CD4-positive, alpha-beta T cell (primary cell): ENCODE data around the gene MED31. TPM values are rescaled to one million over a fixed set of nuclear protein-coding genes. Genes with fewer than 3 reads are reported as not detected.

Experiments
- ATAC-seq: fragments of 200-7000 bp; cut with Tn5 transposase; one replicate; pipeline ENCODE4 v1.10.0; 2022; ENCODE audit warnings: mild to moderate bottlenecking; ENCODE audit not compliant: poor library complexity
- CTCF ChIA-PET: fragments of 350-600 bp; sonication (Branson Sonifier 250); formaldehyde crosslinking; loops from one replicate; lab custom pipeline; 2021; ENCODE audit warnings: antibody characterized with exemption, inconsistent platforms; lab: Charles Lee
- POLR2A ChIA-PET: fragments of 350-600 bp; sonication (Branson Sonifier 250); formaldehyde crosslinking; loops from one replicate; lab custom pipeline; 2021; ENCODE audit warnings: antibody characterized with exemption, inconsistent platforms; lab: Charles Lee
- DNase-seq, 14 experiments: peaks; one replicate each; pipeline ENCODE4 v3.0.0-alpha.2; 2013 to 2020; ENCODE audit warnings: mixed read lengths in 2 of 14
- H3K27ac ChIP-seq, 2 donors: one replicate each; pipeline versions ENCODE4 v1.5.1 to v1.7.0; 2013; ENCODE audit warnings: low read length in 2 of 2, low read depth in 1 of 2, mild to moderate bottlenecking in 1 of 2
- H3K27me3 ChIP-seq, 2 experiments: 1 replicate in 1 of 2; 2 replicates in 1 of 2; pipeline versions ENCODE4 v1.6.1 to v1.7.0; 2013; ENCODE audit warnings: low read length in 2 of 2, control low read depth in 1 of 2, mild to moderate bottlenecking in 1 of 2, moderate library complexity in 1 of 2; ENCODE audit not compliant: insufficient read depth in 2 of 2, control insufficient read depth in 1 of 2
- H3K36me3 ChIP-seq: one replicate; pipeline ENCODE4 v1.6.1; 2013; ENCODE audit warnings: low read length, control low read depth; ENCODE audit not compliant: insufficient read depth
- H3K4me1 ChIP-seq: one replicate; pipeline ENCODE4 v1.6.1; 2013; ENCODE audit warnings: low read length, control low read depth; ENCODE audit not compliant: insufficient read depth
- H3K4me3 ChIP-seq: one replicate; pipeline ENCODE4 v1.5.1; 2013; ENCODE audit warnings: mild to moderate bottlenecking, low read length, moderate library complexity
- H3K9me3 ChIP-seq, 2 experiments: 1 replicate in 1 of 2; 2 replicates in 1 of 2; pipeline versions ENCODE4 v1.6.1 to v1.7.0; 2013; ENCODE audit warnings: low read length in 2 of 2, mild to moderate bottlenecking in 2 of 2, control low read depth in 1 of 2, moderate library complexity in 1 of 2; ENCODE audit not compliant: control insufficient read depth in 1 of 2, insufficient read depth in 1 of 2
- H3K27ac Mint-ChIP-seq: one replicate; pipeline ENCODE4 v1.8.0; 2020; ENCODE audit warnings: mixed read lengths
- H3K27me3 Mint-ChIP-seq: one replicate; pipeline ENCODE4 v1.8.0; 2021; ENCODE audit warnings: mixed read lengths
- H3K36me3 Mint-ChIP-seq: one replicate; pipeline ENCODE4 v1.8.0; 2021; ENCODE audit warnings: low read depth, mixed read lengths
- H3K4me1 Mint-ChIP-seq: one replicate; pipeline ENCODE4 v1.8.0; 2021; ENCODE audit warnings: low read depth, mixed read lengths
- H3K4me3 Mint-ChIP-seq: one replicate; pipeline ENCODE4 v1.8.0; 2020; ENCODE audit warnings: mild to moderate bottlenecking, mixed read lengths
- H3K9me3 Mint-ChIP-seq: one replicate; pipeline ENCODE4 v1.8.0; 2020; ENCODE audit warnings: mixed read lengths
- intact Hi-C, 2 experiments: fragments of 100-400 bp; cut with DNase I in 1 of 2; cut with micrococcal nuclease in 1 of 2; formaldehyde crosslinking; loops; one replicate each; pipeline versions ENCODE4 v1.15.1 to v1.9.0; 2023 to 2025; cut with DNase I, micrococcal nuclease
- total RNA-seq, 174 experiments: library from RNA in 2 of 174; stranded (reverse) in 2 of 174; gene quantifications; one replicate each; pipeline ENCODE4 v1.2.3 and lab custom pipeline; 2021 to 2026
- TF ChIP-seq, protein P1 (sequence below): fragments of 200-600 bp; IDR thresholded peaks from one replicate; pipeline ENCODE4 v1.8.0; 2022; ENCODE audit warnings: antibody characterized with exemption, mild to moderate bottlenecking

The MED31 gene
- total RNA-seq, 2 experiments from 2014 or later: 31.4 to 32.0 TPM

DNA sequence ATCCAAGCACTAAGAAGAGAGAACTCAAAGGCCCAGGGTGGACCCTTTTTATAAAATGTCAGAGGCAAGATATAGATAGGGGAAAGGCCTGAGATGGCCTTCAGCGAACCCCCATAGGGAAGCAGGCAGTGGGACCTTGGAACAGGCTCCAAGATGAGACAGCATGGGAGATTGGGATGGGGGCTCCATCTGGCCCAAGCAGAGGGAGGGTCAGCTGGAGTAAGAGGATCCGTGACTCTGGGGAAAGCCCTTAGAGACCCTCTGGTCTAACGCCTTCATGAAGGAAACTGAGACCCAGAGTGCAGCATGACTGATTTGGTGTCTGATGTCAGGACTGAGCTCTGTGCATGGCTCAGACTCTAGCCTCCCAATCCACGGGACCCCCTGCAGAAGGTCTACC is 30.9 kb upstream of the MED31 start:
- Mint-ChIP-seq H3K27me3 (peaks cover 59% of the 10 kb centered on the region), H3K27ac (no peak overlapping the region)
- DNase-seq: no peak

DNA sequence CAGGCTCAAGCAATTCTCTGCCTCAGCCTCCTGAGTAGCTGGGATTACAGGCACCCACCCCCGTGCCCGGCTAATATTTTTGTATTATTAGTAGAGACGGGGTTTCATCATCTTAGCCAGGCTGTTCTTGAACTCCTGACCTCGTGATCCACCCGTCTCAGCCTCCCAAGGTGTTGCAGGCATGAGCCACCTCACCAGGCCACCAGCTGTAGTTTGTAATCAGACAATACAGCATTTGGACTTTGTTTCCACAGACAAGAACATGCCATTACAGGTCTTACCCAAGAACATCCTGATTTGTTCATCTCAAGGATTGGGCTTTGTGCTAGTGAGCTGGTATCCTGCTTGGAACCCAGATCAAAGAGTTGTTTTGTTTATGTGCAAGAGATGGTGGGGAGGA is 30.3 kb upstream of the MED31 start:
- H3K4me3 Mint-ChIP-seq: no peak overlapping the region
- peaks cover 9% of the 10 kb centered on the region for H3K4me1 ChIP-seq
- ChIA-PET CTCF (no interaction called here), POLR2A (no interaction called here)
- TF ChIP-seq, protein P1, sequence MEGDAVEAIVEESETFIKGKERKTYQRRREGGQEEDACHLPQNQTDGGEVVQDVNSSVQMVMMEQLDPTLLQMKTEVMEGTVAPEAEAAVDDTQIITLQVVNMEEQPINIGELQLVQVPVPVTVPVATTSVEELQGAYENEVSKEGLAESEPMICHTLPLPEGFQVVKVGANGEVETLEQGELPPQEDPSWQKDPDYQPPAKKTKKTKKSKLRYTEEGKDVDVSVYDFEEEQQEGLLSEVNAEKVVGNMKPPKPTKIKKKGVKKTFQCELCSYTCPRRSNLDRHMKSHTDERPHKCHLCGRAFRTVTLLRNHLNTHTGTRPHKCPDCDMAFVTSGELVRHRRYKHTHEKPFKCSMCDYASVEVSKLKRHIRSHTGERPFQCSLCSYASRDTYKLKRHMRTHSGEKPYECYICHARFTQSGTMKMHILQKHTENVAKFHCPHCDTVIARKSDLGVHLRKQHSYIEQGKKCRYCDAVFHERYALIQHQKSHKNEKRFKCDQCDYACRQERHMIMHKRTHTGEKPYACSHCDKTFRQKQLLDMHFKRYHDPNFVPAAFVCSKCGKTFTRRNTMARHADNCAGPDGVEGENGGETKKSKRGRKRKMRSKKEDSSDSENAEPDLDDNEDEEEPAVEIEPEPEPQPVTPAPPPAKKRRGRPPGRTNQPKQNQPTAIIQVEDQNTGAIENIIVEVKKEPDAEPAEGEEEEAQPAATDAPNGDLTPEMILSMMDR: no peak
- no peaks in the 10 kb centered on the region for H3K9me3 Mint-ChIP-seq
- H3K36me3 ChIP-seq: no peaks in the 10 kb centered on the region
- ATAC-seq: no peak
- H3K27ac ChIP-seq: no peak overlapping the region
- DNase-seq: no peak
- peaks cover 10 to 36% of the 10 kb centered on the region in 2 experiments for H3K27me3 ChIP-seq
- H3K27ac Mint-ChIP-seq: no peak overlapping the region
- peaks cover 52% of the 10 kb centered on the region for H3K27me3 Mint-ChIP-seq
- H3K4me3 ChIP-seq: no peak overlapping the region
- H3K4me1 Mint-ChIP-seq: peaks cover 10% of the 10 kb centered on the region
- intact Hi-C loops: no loop called here
- H3K36me3 Mint-ChIP-seq: no peaks in the 10 kb centered on the region
- no peaks in the 10 kb centered on the region for H3K9me3 ChIP-seq

More for the DNA sequence above, 30.9 kb upstream of the MED31 start:
- Histone ChIP-seq H3K9me3 (no peaks in the 10 kb centered on the region), H3K27ac (no peak overlapping the region), H3K4me3 (no peak overlapping the region), H3K27me3 (peaks cover 14 to 36% of the 10 kb centered on the region in 2 experiments), H3K4me1 (peaks cover 6% of the 10 kb centered on the region), H3K36me3 (no peaks in the 10 kb centered on the region)
- Mint-ChIP-seq H3K36me3 (no peaks in the 10 kb centered on the region), H3K4me1 (peaks cover 7% of the 10 kb centered on the region), H3K4me3 (no peak overlapping the region), H3K9me3 (no peaks in the 10 kb centered on the region)
- ChIA-PET CTCF (no interaction called here), POLR2A (no interaction called here)
- intact Hi-C loops: no loop called here
- TF ChIP-seq, protein P1: no peak
- no peak for ATAC-seq

DNA sequence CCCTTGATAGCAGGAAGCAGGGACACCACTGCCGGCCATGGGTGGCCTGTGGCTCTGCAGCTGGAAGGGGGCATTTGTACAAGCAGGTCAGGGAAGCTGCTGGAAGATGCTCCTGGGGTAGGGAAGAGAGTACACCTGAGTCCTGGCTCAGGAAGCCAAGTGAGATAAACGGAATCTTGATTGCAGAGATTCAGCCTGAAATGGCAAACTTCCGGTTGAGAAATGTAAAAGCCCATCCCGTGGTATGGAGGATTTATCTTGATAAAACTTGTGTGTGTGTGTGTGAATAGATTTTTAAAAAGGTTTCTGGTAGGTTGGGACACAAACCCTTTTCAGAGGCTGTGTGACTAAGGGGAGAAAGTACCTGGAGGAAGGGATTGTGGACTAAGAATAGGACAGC is 29.8 kb upstream of the MED31 start:
- no peak overlapping the region for H3K27ac ChIP-seq
- ATAC-seq (no peak), DNase-seq (no peak)
- no peaks in the 10 kb centered on the region for H3K9me3 ChIP-seq
- H3K4me3 ChIP-seq: no peak overlapping the region
- no peaks in the 10 kb centered on the region for H3K36me3 Mint-ChIP-seq
- peaks cover 51% of the 10 kb centered on the region for H3K27me3 Mint-ChIP-seq
- ChIA-PET CTCF (no interaction called here), POLR2A (no interaction called here)
- no peaks in the 10 kb centered on the region for H3K9me3 Mint-ChIP-seq
- TF ChIP-seq, protein P1: no peak
- intact Hi-C loops: no loop called here
- H3K27ac Mint-ChIP-seq: no peak overlapping the region
- H3K4me3 Mint-ChIP-seq: no peak overlapping the region
- no peaks in the 10 kb centered on the region for H3K36me3 ChIP-seq
- peaks cover 10 to 36% of the 10 kb centered on the region in 2 experiments for H3K27me3 ChIP-seq
- H3K4me1 ChIP-seq: peaks cover 9% of the 10 kb centered on the region
- peaks cover 10% of the 10 kb centered on the region for H3K4me1 Mint-ChIP-seq
